Measurements from ENCODE around the gene RMC1.
A peak's percentile ranks its signal among the peaks of the same experiment; 100 is the strongest.
"Not testable (repeated sequence)": the region's sequence is repeated elsewhere in the genome, so short reads cannot be mapped to it uniquely, and the experiment has no call there.

Gene RMC1

GRCh38 chr18:23504720-23505119, 1.4 kb downstream of the RMC1 start:
- peak overlapping the region; percentile 94 for H3K4me2 ChIP-seq (ENCODE audit: low read length)
- peaks cover 15% of the 10 kb centered on the region for H3K36me3 ChIP-seq (replicated peaks; ENCODE audit: low read depth, low read length)
- H3K27me3 ChIP-seq (ENCODE audit: low read depth, low read length), result no peaks in the 10 kb centered on the region
- no peak for TF ChIP-seq CTCF (IDR thresholded peaks at IDR 0.05; ENCODE audit: low read depth, low read length)
- no peak for TF ChIP-seq EZH2phosphoT487 (IDR thresholded peaks at IDR 0.05; ENCODE audit: low read depth)
- H3K9ac ChIP-seq (ENCODE audit: low read length), result peak overlapping the region; percentile 75
- peak overlapping the region; percentile 93 for H3K4me3 ChIP-seq (ENCODE audit: low read length)
- H3K27ac ChIP-seq (ENCODE audit: low read length), result peak overlapping the region; percentile 12
- peaks cover 30% of the 10 kb centered on the region for H3K79me2 ChIP-seq (ENCODE audit: low read length)
- no peak overlapping the region for H2AFZ ChIP-seq (ENCODE audit: low read depth, low read length)
- peaks cover 21% of the 10 kb centered on the region for H3K4me1 ChIP-seq (ENCODE audit: low read length)
- peaks cover 3% of the 10 kb centered on the region; the same call in 1 of the 2 replicates for H4K20me1 ChIP-seq (ENCODE audit: insufficient read depth, low read length)
- H3K9me3 ChIP-seq (ENCODE audit: insufficient read depth, low read length), result no peaks in the 10 kb centered on the region

GRCh38 chr18:23506393-23506792, 3.1 kb downstream of the RMC1 start:
- no peak overlapping the region for H3K27ac ChIP-seq (ENCODE audit: low read length)
- H3K4me3 ChIP-seq (ENCODE audit: low read length), result no peak overlapping the region
- H3K27me3 ChIP-seq (ENCODE audit: low read depth, low read length), result no peaks in the 10 kb centered on the region
- H3K4me2 ChIP-seq (ENCODE audit: low read length), result no peak overlapping the region
- TF ChIP-seq EZH2phosphoT487 (IDR thresholded peaks at IDR 0.05; ENCODE audit: low read depth) (no peak), CTCF (IDR thresholded peaks at IDR 0.05; ENCODE audit: low read depth, low read length) (no peak)
- peaks cover 21% of the 10 kb centered on the region for H3K4me1 ChIP-seq (ENCODE audit: low read length)
- H3K79me2 ChIP-seq (ENCODE audit: low read length), result peaks cover 30% of the 10 kb centered on the region
- no peak overlapping the region for H3K9ac ChIP-seq (ENCODE audit: low read length)
- H3K9me3 ChIP-seq (ENCODE audit: insufficient read depth, low read length), result no peaks in the 10 kb centered on the region
- H4K20me1 ChIP-seq (ENCODE audit: insufficient read depth, low read length), result peaks cover 3% of the 10 kb centered on the region; the same call in 1 of the 2 replicates
- peaks cover 19% of the 10 kb centered on the region for H3K36me3 ChIP-seq (replicated peaks; ENCODE audit: low read depth, low read length)
- no peak overlapping the region for H2AFZ ChIP-seq (ENCODE audit: low read depth, low read length)

GRCh38 chr18:23510923-23511322, 7.6 kb downstream of the RMC1 start:
- H3K4me3 ChIP-seq (ENCODE audit: low read length); H3K27ac ChIP-seq (ENCODE audit: low read length); H3K4me2 ChIP-seq (ENCODE audit: low read length); H3K9me3 ChIP-seq (ENCODE audit: insufficient read depth, low read length); H3K9ac ChIP-seq (ENCODE audit: low read length); H2AFZ ChIP-seq (ENCODE audit: low read depth, low read length); H3K27me3 ChIP-seq (ENCODE audit: low read depth, low read length): not testable (repeated sequence)
- H3K36me3 ChIP-seq (replicated peaks; ENCODE audit: low read depth, low read length), result peaks cover 26% of the 10 kb centered on the region
- H4K20me1 ChIP-seq (ENCODE audit: insufficient read depth, low read length), result peaks cover 10% of the 10 kb centered on the region; the same call in 1 of the 2 replicates
- peaks cover 12% of the 10 kb centered on the region; the same call in 1 of the 2 replicates for H3K79me2 ChIP-seq (ENCODE audit: low read length)
- H3K4me1 ChIP-seq (ENCODE audit: low read length), result peaks cover 14% of the 10 kb centered on the region

- H3K9me3 ChIP-seq (ENCODE audit: insufficient read depth, low read length); H3K79me2 ChIP-seq (ENCODE audit: low read length); H3K4me2 ChIP-seq (ENCODE audit: low read length); H3K4me3 ChIP-seq (ENCODE audit: low read length); H2AFZ ChIP-seq (ENCODE audit: low read depth, low read length); H3K27ac ChIP-seq (ENCODE audit: low read length); H3K9ac ChIP-seq (ENCODE audit: low read length); H3K27me3 ChIP-seq (ENCODE audit: low read depth, low read length): not testable (repeated sequence)
- Histone ChIP-seq H3K4me1 (ENCODE audit: low read length) (peaks cover 14% of the 10 kb centered on the region), H4K20me1 (ENCODE audit: insufficient read depth, low read length) (peaks cover 10% of the 10 kb centered on the region; the same call in 1 of the 2 replicates), H3K36me3 (replicated peaks; ENCODE audit: low read depth, low read length) (peaks cover 26% of the 10 kb centered on the region)
Observed at GRCh38 chr18:23512216-23512615, 8.9 kb downstream of the RMC1 start.

- TF ChIP-seq EZH2phosphoT487 (IDR thresholded peaks at IDR 0.05; ENCODE audit: low read depth) (no peak), CTCF (IDR thresholded peaks at IDR 0.05; ENCODE audit: low read depth, low read length) (no peak)
- Histone ChIP-seq H3K4me3 (ENCODE audit: low read length) (no peak overlapping the region), H2AFZ (ENCODE audit: low read depth, low read length) (no peak overlapping the region), H3K79me2 (ENCODE audit: low read length) (0 out of 2 replicates have a peak, but pooled peaks cover 8% of the 10 kb centered on the region), H4K20me1 (ENCODE audit: insufficient read depth, low read length) (peaks cover 10% of the 10 kb centered on the region; the same call in 1 of the 2 replicates), H3K9me3 (ENCODE audit: insufficient read depth, low read length) (no peaks in the 10 kb centered on the region), H3K4me2 (ENCODE audit: low read length) (no peak overlapping the region), H3K36me3 (replicated peaks; ENCODE audit: low read depth, low read length) (peaks cover 26% of the 10 kb centered on the region), H3K27me3 (ENCODE audit: low read depth, low read length) (no peaks in the 10 kb centered on the region), H3K9ac (ENCODE audit: low read length) (no peak overlapping the region), H3K4me1 (ENCODE audit: low read length) (peaks cover 14% of the 10 kb centered on the region), H3K27ac (ENCODE audit: low read length) (no peak overlapping the region)
Observed at GRCh38 chr18:23512641-23513040, 9.3 kb downstream of the RMC1 start.
